ENCODE data around the gene TMA7B. TPM values are rescaled to one million over a fixed set of nuclear protein-coding genes. Genes with fewer than 3 reads are reported as not detected.
"Not testable (repeated sequence)": the region's sequence is repeated elsewhere in the genome, so short reads cannot be mapped to it uniquely, and the experiment has no call there.

The TMA7B gene
- polyA plus RNA-seq, 1 donor: 0.10 TPM

GRCh38 chr22:39983346-39983745, 23.1 kb downstream of the TMA7B start:
- DNase-seq: no peak

DNA sequence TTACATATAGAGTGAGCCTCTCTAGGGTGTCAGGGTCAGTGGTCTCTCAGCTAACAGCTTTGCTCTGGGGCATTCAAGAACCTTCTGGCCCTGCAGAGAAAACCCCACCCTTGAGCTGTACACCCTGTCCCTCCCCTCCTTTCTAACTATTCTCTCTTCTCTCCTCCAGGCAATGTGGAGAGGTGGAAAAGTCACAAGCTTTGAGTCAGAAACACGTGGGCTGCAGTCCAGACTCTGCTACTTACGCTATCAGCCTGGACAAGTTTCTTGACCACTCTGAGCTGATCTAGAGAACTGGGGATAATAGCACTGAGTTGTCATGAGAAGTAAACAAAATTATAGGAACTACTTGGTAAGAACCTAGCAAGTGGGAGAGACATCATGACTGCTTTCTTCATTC, 23.8 kb downstream of the TMA7B start:
- DNase-seq: no peak

GRCh38 chr22:39984746-39985145, 24.5 kb downstream of the TMA7B start:
- no peak for DNase-seq

DNA sequence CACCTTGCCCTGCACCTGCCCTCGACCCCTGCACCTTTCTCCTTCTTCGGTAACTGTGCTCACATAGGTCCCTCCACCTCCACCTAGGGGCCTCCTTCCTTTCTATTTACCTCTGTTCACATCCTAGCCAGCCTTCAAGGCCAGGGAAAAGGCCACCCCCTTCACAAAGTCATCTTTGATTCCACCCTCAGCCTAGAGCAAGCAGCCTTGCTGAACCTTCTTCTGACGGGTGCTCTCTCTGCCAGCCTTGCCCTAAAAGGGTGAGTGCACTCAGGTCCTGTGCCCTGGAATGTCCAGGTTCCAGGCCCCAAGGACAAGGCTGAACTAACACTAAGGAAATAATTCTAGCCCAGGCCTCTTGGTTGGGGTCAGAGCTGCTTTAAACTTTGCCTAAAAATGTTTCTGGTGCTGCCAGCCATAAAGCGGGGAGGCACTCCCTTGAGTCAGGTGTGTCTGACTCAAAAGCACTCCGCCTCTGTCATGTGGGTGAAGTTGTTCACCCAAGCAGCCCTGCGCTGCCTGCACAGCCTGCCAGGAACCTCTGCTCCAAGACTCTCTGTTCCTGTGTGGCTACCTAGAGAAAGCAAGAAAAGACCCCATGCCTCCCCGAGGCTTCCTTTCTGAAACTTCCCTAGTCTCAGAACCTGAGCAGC, 25.3 kb downstream of the TMA7B start:
- no peak for DNase-seq

DNA sequence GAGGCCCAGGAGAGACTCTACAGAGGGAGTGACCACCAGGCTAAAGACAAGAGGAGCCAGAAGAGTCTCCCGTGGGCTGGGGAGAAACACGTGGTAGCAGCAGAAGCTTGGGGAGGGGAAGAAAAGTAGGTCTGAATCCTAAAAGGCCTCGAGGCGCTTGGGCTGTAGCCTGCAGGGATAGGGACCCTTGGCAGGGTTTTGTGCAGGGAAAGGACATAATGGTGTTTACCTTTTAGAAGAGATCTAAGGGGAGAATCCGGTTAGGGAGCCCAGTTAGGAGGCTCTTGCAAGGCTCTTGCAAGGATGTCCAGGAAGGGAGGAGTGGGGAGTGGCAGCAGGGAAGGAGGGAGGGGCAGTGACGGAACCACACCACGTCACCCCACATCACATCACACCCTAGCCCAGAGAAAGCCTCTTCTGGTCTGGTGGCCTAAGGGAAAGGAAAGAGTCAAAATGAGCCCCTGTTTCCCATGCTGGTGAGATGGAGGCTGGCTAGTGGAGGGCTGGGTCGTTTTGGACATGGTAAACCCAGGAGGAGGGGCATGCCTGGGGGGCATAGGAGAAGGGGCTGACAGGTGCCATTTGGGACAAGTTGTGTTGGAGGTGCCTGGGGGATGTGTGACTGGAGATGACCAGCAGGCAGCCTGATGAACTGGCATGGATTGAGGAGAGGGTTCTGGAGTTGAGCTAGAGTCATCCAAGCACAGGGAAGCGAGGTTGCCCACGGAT, 28.4 kb downstream of the TMA7B start:
- DNase-seq: no peak

DNA sequence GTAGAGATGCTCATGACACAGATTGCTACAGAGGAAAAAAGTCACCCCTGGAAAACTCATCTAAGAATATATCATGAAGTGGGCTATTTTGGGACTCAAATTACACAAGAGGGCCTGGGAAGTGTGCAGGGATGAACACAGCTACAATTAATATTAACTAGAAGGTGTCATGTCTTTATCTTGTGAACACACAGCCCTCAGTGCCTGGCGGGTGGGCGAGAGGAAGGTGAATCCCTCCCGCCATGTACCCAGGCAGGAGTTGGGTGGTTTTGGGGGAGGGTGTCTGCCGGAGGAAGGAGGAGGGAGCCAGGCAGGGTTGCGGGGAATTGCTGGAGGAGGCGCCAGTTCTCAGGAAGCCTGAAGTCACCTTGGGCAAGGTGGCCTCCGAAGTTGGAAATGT, 29.4 kb downstream of the TMA7B start:
- no peak for DNase-seq

DNA sequence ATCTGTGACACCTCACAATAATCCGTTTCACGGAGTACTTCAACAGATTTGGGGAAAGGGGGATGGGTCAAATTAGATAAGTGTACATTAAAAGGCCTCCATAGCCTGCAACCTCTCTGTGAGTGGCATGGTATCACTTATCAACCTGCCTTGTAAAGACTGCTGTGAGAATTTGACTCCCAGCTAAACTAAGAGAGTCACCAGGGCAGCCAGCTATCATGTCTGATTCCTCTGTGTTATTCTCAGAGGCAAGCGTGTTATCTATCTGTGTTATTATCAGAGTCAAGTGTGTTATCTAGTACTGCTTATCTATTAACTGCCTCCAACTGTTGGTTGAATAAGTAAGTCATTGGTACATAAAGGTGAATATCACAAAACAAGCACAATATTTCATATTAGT, 30.5 kb downstream of the TMA7B start:
- no peak for DNase-seq

DNA sequence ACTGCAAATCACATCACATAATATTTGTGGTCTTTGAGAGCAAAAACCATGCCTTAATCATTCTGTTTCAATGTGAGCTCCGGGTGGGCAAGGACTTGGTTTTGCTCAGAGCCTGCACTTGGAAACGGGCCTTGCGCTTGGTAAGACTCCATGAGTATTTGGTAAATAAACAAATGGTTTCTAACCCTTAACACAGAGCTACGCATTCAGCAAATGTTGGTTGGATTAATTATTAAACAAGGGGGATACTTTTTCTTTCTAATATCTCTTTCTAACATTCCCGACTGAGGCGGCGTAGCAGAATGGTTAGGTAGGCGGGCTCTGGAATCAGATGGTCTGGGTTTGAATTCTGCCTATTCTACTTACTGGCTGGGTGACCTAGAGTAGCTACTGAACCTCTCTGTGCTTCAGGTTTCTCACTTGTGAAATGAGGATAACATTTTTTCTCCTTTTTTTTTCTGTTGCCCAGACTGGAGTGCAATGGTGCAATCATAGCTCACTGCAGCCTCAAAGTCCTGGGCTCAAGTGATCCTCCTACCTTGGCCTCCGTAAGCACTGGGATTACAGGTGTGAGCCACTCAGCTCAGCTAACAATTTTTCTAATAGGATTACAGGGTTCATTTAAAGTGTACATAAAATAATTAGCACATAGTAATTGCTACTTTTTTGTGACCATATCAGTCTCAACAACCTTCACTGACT, 31.1 kb downstream of the TMA7B start:
- DNase-seq: no peak

DNA sequence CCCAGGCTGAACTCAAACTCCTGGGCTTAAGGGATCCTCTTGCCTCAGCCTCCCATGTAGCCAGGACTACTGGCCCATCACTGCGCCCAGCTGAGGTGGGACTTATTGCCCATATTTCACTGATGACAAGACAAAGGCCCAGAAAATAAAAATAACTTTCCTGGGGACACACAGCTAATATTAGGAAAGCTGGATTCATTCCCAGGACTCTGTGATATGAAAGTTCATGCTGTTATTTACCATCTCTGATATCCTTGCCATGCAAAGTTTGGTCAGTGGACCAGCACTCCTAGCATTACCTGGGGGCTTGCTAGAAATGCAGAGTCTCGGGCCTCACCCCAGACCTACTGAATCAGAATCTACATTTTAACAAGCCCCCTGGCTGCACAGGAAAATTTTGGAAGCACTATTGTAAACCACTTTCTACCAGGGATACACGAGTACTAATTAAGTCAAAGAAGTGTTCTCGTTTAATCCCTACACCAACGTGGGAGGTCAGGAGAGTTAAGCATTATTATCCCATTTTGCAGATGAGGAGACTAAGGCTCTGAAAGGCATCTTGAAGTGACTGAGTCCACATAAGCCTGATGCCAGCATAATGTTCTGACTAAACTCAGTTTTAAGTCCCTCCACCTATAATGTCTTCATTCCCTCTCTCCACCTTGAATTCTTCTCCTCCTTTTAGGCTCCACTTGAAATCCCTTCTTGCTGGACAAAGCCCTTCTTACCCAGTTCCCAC, 32.1 kb downstream of the TMA7B start:
- DNase-seq: no peak

DNA sequence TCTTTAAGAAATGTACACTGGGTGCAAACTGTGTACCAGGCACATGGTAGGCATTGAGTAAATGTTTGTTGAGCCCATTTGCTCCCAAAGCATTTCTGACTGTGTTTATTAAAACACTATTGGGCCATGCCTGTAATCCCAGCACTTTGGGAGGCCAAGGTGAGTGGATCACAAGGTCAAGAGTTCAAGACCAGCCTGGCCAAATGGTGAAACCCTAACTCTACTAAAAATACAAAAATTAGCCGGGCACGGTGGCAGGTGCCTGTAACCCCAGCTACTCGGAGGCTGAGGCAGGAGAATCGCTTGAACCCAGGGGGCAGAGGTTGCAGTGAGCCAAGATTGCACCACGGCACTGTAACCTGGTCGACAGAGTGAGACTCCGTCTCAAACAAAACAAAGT, 32.7 kb downstream of the TMA7B start:
- not testable (repeated sequence) for DNase-seq

- no peak for DNase-seq
These were observed 33.9 kb downstream of the TMA7B start for GRCh38 chr22:39994041-39994565.

GRCh38 chr22:39994566-39995392, 34.6 kb downstream of the TMA7B start, which contains the start of gene FAM83F:
TSS of gene FAM83F (plus strand) at chr22:39994954. CDS start at chr22:39995043, 89 bp downstream.
- DNase-seq: no peak

GRCh38 chr22:39995393-39996252, 35.4 kb downstream of the TMA7B start:
- no peak for DNase-seq

- no peak for DNase-seq
These were observed 36.5 kb downstream of the TMA7B start for GRCh38 chr22:39996732-39997131.

GRCh38 chr22:39997421-39997820, 37.2 kb downstream of the TMA7B start:
- DNase-seq: no peak

- DNase-seq: peak; percentile 83
These were observed 37.9 kb downstream of the TMA7B start for GRCh38 chr22:39997939-39998726.

GRCh38 chr22:39999144-39999757, 39.1 kb downstream of the TMA7B start:
- DNase-seq: no peak

GRCh38 chr22:40000171-40000570, 40.0 kb downstream of the TMA7B start:
- no peak for DNase-seq

DNA sequence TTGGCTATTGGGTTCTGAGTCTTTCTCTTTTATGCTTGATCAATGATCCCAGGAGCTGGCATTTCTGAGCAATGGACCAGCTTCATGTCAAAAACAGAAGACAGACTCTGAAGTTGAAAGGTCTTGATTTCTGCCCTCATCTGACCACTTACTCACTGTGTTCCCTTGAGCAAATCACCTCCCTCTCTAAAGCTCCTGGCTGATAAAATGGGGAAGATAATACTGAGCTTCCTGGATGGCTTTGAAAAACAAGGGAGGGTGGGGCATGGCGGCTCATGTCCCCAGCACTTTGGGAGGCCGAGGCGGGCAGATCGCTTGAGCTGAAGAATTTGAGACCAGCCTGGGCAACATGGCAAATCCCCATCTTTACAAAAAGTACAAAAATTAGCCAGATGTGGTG, 40.9 kb downstream of the TMA7B start:
- DNase-seq: no peak

All from left kidney (tissue), 2 donors.